NAMALWA (cell line): ENCODE data around the gene PPIP5K1.
"Not testable (repeated sequence)": the region's sequence is repeated elsewhere in the genome, so short reads cannot be mapped to it uniquely, and the experiment has no call there.

Source experiments
- DNase-seq: peaks from one replicate; pipeline ENCODE4 v3.0.0-alpha.2; 2015; ENCODE audit warnings: low spot score

PPIP5K1 gene

GRCh38 chr15:43589778-43590466 is at the start of gene PPIP5K1:
Gene PPIP5K1 (minus strand): TSS chr15:43590208. CDS start chr15:43584504, 5,704 bp downstream.
- not testable (repeated sequence) for DNase-seq

GRCh38 chr15:43638464-43639204 is 48.6 kb upstream of the PPIP5K1 start:
- not testable (repeated sequence) for DNase-seq

DNA sequence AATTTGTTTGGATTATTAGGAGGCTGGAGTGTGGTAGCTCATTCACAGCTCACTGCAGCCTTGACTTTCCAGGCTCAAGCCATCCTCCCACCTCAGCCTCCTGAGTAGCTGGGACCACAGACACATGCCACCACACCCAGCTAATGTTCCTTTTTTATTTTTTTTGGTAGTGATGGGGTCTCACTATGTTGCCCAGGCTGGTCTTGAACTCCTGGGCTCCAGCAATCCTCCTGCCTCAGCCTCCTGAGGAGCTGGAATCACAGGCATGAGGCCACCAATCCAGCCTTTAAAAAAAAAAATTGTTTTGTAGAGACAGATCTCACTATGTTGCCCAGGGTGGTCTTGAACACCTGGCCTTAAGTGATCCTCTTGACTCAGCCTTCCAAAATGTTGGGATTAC is 36.9 kb upstream of the PPIP5K1 start:
- DNase-seq = not testable (repeated sequence)

- DNase-seq = no peak
Observed at GRCh38 chr15:43625106-43625505, 35.1 kb upstream of the PPIP5K1 start.

- not testable (repeated sequence) for DNase-seq
Observed at GRCh38 chr15:43622068-43622799, 32.2 kb upstream of the PPIP5K1 start.

GRCh38 chr15:43618700-43619099 is 28.7 kb upstream of the PPIP5K1 start, which contains the start of gene STRC:
Gene STRC (minus strand): TSS chr15:43618800. CDS start chr15:43618722, 78 bp downstream.
- DNase-seq = not testable (repeated sequence)

DNA sequence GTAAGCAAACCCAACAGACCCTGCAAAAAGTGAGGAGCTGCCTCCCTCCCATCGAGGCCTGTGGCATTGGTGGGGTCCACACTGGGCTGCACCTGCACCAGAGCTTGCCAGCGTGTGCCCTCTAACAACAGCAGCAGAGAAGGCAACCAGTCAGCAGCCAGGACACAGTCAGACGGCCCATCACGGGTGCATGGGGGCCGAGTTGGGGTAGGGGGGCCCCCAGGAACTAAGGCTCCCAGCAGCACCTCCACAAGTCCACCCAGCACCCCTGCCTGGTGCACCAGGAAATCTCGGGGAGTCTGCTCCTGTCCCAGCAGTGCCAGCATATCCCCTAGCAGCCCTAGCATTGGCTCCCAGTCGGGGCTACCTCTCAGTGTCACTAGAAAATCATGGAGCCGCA is 27.7 kb upstream of the PPIP5K1 start:
- not testable (repeated sequence) for DNase-seq

DNA sequence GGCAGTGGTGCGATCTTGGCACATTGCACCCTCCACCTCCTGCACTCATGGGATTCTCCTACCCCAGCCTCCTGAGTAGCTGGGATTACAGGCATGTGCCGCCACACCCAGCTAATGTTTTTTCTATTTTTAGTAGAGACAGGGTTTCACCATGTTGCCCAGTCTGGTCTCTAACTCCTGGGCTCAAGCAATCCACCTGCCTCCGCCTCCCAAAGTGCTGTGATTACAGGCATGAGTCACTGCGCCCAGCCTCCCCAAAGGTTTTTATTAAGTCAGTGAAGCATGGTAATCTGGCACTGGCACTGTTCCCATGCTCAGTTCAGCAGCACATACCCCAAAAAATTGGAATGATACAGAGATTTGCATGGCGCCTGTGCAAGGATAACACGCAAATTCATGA is 12.2 kb upstream of the PPIP5K1 start:
- DNase-seq = peak; percentile 1

GRCh38 chr15:43600200-43600599 is 10.2 kb upstream of the PPIP5K1 start:
- not testable (repeated sequence) for DNase-seq

GRCh38 chr15:43599131-43599530 is 9.1 kb upstream of the PPIP5K1 start:
- DNase-seq = not testable (repeated sequence)

DNA sequence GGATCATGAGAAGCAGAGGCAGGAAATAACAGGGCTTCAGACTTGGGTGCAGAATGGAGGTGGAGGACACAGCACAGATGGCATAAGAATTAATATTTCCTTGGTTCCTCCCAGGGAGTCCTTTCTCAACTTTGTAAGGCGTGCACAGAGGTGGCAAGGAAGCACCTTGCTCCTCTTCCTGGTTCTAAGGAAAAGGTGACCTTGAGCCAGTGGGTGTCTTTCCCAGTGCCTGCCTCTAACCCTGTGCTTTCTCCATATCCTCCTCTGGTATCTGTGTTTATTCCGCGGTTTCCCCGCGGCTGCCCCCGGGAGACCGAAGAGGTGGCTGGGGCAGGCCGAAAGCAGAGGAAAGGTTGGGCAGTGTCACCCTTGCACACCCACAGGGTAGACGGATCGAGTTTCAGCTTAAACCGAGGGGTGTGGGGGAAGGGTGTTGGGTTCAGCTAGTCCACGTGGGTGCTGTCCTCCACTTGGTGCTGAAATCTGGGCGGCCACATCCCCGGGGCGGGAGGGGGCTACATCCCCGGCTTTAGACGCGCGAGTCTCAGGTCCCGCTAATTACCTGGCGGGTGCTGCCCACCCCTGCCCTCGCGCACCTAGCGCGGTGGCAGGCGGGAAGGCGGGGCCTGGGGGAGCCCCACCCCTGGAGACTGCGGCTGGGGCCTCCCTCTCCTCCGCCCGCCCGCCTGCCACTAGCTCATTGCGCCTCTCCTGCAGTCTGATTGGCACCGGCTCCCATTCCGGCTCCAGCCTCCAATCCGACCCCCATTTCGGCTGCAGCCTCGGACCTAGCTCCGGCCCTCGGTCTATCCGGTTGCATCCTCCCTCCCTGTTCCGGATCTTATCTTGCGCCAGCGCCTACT is 3.6 kb upstream of the PPIP5K1 start, which contains the start of gene CKMT1B:
Gene CKMT1B (plus strand): TSS at position 700 of the 863 bp plus-strand sequence. CDS start 192 bp downstream, outside the sequence.
- not testable (repeated sequence) for DNase-seq

- DNase-seq = not testable (repeated sequence)
Observed at GRCh38 chr15:43592841-43593240, 2.8 kb upstream of the PPIP5K1 start.

DNA sequence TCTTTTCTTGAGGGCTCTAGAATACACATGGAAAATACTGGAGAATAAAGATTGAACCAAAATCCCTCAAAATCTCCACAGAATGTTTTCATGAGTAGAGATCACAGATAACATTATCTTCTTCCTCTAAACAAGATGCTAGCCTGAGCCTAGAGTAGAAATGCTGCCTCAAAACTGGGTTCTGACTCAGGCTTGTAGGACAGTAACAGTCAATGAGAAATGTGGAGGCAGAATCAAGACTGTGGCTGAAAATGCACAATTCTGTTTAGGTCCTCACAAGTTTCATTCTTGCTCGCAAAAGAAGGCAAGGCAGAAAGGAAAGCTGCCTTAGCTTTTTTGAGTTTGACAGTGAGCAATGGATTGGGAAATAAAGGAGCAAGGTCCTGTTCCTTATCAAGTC is 15.4 kb downstream of the PPIP5K1 start:
- DNase-seq = not testable (repeated sequence)

- DNase-seq = not testable (repeated sequence)
Observed at GRCh38 chr15:43566615-43567014, 23.4 kb downstream of the PPIP5K1 start.

GRCh38 chr15:43563793-43564192 is 26.2 kb downstream of the PPIP5K1 start:
- not testable (repeated sequence) for DNase-seq

GRCh38 chr15:43562753-43563152 is 27.3 kb downstream of the PPIP5K1 start:
- DNase-seq = not testable (repeated sequence)

- no peak for DNase-seq
Observed at GRCh38 chr15:43552986-43553385, 37.0 kb downstream of the PPIP5K1 start.

DNA sequence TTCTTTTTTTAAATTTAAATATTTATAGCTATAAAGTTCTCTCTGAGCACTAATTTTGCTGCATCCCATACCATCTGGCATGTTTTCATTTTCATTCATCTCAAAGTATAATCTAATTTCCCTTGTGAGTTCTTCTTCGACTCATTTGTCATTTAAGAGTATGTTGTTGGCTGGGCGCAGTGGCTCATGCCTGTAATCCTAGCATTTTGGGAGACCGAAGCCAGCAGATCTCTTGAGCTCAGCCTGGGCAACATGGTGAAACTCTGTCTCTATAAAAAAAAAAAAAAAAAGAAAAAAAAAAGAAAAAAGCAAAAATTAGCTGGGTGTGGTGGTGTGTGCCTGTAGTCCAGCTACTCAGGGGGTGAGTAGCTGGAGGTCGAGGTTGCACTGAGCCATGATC is 37.8 kb downstream of the PPIP5K1 start:
- no peak for DNase-seq

DNA sequence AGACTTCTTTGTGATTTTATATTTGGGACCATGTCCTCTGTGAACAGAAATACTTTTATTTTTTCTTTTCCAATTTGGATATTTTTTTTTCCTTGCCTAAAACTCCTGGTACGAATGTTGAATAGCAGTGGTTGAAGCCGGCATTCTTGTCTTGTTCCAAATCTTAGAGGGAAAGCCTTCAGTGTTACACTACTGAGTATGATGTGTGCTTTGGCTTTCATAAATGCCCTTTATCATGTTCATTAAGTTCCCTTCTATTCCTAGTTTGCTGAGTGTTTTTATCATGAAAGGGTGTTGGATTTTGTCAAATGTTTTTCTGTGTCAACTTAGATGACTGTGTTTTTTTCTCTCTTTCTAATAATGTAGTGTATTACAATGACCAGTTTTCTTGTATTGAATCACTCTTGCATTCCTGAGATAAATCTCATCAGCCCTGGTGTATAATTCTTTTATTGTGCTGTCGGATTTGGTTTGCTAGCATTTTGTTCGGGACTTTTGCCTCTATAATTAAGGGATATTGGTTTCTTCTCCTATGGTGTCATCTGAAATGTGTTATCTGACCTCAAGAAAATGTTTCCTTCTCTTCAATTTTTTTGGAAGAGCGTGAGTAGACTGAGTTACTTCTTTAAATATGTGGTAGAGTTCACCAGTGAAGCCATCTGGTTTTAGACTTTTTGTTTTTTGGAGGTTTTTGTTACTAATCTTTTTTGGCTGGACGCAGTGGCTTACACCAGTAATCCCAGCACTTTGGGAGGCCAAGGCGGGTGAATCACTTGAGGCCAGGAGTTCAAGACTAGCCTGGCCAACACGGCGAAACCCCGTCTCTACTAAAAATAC is 39.3 kb downstream of the PPIP5K1 start:
- no peak for DNase-seq

DNA sequence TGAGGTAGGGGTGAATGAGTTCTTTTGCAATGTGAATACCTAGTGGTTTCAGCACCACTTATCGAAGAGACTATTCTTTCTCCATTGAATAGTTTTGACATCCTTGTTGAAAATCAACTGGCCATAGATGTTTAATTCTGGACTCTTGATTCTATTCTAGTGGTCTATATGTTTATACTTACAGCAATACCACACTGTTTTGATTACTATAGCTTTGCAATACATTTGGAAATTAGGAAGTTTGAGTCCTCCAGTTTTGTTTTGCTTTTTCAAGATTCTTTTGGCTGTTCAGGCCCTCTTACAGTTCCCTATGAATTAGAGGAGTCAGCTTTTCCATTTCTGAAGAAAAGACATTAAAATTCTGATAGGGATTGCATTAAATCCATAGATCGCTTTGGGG is 42.5 kb downstream of the PPIP5K1 start:
- no peak for DNase-seq
